ENCODE measurements around the gene MPPED2.

DNA sequence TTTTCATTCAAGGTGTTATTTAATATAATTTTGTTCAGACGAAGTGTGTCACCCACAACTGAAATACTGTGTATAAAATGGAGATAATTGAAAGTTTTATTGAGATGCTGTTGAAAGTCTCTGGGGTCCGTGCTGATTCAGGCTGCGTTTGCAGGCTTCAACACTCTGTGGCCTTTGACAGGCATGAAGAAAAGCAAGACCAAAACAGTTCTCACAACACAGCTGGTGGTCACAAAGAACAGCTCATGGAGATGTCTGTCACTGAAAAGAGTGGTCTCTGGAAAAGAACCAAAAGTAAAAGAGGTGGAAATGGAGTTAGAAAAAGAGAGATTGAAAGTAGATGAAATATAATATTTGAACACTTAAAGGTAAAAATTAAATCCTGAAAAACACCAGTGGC lies 9.8 kb upstream of the MPPED2 start:
- TF ChIP-seq, protein P1, sequence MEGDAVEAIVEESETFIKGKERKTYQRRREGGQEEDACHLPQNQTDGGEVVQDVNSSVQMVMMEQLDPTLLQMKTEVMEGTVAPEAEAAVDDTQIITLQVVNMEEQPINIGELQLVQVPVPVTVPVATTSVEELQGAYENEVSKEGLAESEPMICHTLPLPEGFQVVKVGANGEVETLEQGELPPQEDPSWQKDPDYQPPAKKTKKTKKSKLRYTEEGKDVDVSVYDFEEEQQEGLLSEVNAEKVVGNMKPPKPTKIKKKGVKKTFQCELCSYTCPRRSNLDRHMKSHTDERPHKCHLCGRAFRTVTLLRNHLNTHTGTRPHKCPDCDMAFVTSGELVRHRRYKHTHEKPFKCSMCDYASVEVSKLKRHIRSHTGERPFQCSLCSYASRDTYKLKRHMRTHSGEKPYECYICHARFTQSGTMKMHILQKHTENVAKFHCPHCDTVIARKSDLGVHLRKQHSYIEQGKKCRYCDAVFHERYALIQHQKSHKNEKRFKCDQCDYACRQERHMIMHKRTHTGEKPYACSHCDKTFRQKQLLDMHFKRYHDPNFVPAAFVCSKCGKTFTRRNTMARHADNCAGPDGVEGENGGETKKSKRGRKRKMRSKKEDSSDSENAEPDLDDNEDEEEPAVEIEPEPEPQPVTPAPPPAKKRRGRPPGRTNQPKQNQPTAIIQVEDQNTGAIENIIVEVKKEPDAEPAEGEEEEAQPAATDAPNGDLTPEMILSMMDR (IDR thresholded peaks at IDR 0.05), result no peak
- no peak for TF ChIP-seq POLR2A (IDR thresholded peaks at IDR 0.05)
- no peak for TF ChIP-seq POLR2AphosphoS5 (IDR thresholded peaks at IDR 0.05)

All from stomach (tissue), 4 donors.